ENCODE data around the gene DHX58.

Gene DHX58

DNA sequence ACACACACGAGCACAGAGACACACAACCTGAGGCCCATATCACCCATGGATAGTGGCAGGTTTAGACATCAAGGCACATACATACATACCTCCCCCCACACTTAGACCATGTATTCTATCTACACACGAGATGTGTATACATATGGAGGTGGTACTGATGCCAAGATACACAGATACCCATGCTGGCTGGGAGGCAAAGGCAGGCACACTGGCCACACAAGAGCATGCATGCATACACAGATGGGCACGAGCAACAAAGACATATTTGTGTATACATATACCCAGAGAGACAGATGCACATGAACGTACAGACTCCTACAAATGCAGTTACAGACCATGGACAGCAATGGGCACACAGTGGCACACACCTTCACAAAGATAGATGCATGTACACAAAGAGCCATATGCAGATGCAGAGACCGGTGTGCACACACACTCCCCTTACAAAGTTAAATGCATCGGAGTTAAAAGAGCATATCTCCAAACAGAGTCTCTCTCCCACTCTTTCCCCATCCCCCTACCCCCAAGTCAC is 60.1 kb downstream of the DHX58 start:
- H3K79me2 ChIP-seq (ENCODE audit: insufficient read depth, low read length): no peaks in the 10 kb centered on the region
- no peaks in the 10 kb centered on the region for H3K9me3 ChIP-seq (ENCODE audit: insufficient read depth, low read depth, low read length)
- H3K9me2 ChIP-seq (replicated peaks; ENCODE audit: low read depth, low read length): no peaks in the 10 kb centered on the region
- H3K9ac ChIP-seq (ENCODE audit: low read depth, low read length, poor library complexity, severe bottlenecking): no peak overlapping the region
- no peaks in the 10 kb centered on the region for H3K27me3 ChIP-seq (ENCODE audit: insufficient read depth, low read length, poor library complexity, severe bottlenecking)
- no peaks in the 10 kb centered on the region for H3F3A ChIP-seq (ENCODE audit: low read depth)
- no peak overlapping the region for H3K4me2 ChIP-seq (ENCODE audit: low read depth, low read length, poor library complexity, severe bottlenecking)
- H3K4me3 ChIP-seq (ENCODE audit: low read length, poor library complexity, severe bottlenecking): no peak overlapping the region
- no peaks in the 10 kb centered on the region for H4K20me1 ChIP-seq (ENCODE audit: insufficient read depth, low read length, poor library complexity, severe bottlenecking)
- TF ChIP-seq, protein P1, sequence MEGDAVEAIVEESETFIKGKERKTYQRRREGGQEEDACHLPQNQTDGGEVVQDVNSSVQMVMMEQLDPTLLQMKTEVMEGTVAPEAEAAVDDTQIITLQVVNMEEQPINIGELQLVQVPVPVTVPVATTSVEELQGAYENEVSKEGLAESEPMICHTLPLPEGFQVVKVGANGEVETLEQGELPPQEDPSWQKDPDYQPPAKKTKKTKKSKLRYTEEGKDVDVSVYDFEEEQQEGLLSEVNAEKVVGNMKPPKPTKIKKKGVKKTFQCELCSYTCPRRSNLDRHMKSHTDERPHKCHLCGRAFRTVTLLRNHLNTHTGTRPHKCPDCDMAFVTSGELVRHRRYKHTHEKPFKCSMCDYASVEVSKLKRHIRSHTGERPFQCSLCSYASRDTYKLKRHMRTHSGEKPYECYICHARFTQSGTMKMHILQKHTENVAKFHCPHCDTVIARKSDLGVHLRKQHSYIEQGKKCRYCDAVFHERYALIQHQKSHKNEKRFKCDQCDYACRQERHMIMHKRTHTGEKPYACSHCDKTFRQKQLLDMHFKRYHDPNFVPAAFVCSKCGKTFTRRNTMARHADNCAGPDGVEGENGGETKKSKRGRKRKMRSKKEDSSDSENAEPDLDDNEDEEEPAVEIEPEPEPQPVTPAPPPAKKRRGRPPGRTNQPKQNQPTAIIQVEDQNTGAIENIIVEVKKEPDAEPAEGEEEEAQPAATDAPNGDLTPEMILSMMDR (conservative IDR thresholded peaks at IDR 0.05; ENCODE audit: low read length): no peak
- no peak for TF ChIP-seq EZH2phosphoT487 (IDR thresholded peaks at IDR 0.05; ENCODE audit: borderline replicate concordance)
- H2AFZ ChIP-seq (ENCODE audit: low read length): no peak overlapping the region
- H3K4me1 ChIP-seq (ENCODE audit: insufficient read depth, low read length, poor library complexity, severe bottlenecking): peaks cover 6% of the 10 kb centered on the region
- H3K36me3 ChIP-seq (ENCODE audit: insufficient read depth, low read length): no peaks in the 10 kb centered on the region

DNA sequence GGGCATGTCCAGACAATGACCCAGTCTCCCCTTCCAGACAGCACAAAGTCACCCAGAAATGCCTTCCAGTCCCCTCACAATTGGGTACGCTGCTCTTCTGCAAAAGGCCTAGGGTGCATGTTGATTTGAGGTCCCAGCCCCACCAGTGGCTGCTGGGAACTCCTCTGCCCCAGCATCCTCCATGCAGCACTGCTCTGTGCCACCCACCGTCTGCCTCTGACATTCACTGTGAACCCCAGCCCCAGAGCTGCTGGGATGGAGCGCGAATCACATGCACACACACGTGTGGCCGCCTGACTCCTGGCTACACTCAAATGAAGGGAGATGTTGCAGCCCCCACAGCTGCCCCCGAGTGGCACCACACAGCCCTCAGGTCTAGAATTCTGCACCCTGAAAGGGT is 60.9 kb downstream of the DHX58 start:
- TF ChIP-seq, protein P1 (conservative IDR thresholded peaks at IDR 0.05; ENCODE audit: low read length): no peak
- TF ChIP-seq EZH2phosphoT487 (IDR thresholded peaks at IDR 0.05; ENCODE audit: borderline replicate concordance): no peak
- no peaks in the 10 kb centered on the region for H3K79me2 ChIP-seq (ENCODE audit: insufficient read depth, low read length)
- H3K36me3 ChIP-seq (ENCODE audit: insufficient read depth, low read length): no peaks in the 10 kb centered on the region
- H4K20me1 ChIP-seq (ENCODE audit: insufficient read depth, low read length, poor library complexity, severe bottlenecking): no peaks in the 10 kb centered on the region
- no peaks in the 10 kb centered on the region for H3K9me2 ChIP-seq (replicated peaks; ENCODE audit: low read depth, low read length)
- no peak overlapping the region for H3K9ac ChIP-seq (ENCODE audit: low read depth, low read length, poor library complexity, severe bottlenecking)
- H3K9me3 ChIP-seq (ENCODE audit: insufficient read depth, low read depth, low read length): no peaks in the 10 kb centered on the region
- peaks cover 6% of the 10 kb centered on the region for H3K4me1 ChIP-seq (ENCODE audit: insufficient read depth, low read length, poor library complexity, severe bottlenecking)
- no peak overlapping the region for H3K4me2 ChIP-seq (ENCODE audit: low read depth, low read length, poor library complexity, severe bottlenecking)
- no peaks in the 10 kb centered on the region for H3K27me3 ChIP-seq (ENCODE audit: insufficient read depth, low read length, poor library complexity, severe bottlenecking)
- H3F3A ChIP-seq (ENCODE audit: low read depth): no peaks in the 10 kb centered on the region
- H3K4me3 ChIP-seq (ENCODE audit: low read length, poor library complexity, severe bottlenecking): no peak overlapping the region
- no peak overlapping the region for H2AFZ ChIP-seq (ENCODE audit: low read length)
